Measurements from ENCODE around the gene FOXA3.

DNA sequence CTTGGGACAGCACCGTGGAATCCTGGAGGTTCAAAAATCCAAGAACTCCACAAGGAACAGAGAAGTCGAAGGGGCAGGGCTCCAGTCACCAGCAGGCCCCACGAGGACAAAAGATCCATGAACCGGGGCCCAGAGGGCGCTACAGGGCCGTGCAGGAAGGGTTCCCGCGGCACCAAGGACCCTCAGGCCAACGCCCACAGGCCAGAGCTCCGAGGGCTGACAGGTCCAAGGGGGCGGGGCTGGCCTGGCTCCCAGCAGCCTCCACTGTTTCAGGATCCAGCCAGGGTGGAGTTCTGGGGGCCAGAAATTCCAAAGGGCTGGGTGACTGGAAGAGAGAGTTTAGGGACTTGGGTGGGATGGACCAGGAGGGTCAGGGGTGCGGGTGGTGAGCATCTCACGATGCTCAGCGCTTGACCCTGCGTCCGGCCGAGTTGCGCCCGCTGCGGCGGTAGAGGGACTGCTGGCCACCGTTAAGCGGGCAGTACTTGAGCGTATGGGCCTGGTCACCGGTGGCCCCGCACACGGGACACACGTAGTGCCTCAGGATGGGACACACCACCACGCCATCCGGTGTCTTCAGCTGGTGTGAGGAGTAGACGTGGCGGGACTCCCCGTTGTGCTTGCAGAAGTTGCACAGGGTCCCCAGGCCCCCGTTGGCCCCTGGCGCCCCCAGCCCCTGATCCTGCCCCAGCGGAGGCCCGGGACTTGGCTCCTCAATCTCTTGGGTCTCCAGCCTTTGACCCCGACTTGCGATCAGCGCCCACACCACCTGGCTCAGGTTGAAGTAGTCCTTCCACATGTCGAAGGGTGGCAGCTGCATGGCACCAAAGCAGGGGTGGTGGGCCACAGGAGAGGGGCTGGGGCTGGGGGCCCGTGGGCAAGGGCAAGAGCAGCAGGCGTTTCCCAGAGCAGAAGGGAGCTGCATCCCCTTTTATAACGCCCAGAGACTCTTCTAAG, 50.0 kb downstream of the FOXA3 start, which contains the start of gene NANOS2:
- TF ChIP-seq, protein P1, sequence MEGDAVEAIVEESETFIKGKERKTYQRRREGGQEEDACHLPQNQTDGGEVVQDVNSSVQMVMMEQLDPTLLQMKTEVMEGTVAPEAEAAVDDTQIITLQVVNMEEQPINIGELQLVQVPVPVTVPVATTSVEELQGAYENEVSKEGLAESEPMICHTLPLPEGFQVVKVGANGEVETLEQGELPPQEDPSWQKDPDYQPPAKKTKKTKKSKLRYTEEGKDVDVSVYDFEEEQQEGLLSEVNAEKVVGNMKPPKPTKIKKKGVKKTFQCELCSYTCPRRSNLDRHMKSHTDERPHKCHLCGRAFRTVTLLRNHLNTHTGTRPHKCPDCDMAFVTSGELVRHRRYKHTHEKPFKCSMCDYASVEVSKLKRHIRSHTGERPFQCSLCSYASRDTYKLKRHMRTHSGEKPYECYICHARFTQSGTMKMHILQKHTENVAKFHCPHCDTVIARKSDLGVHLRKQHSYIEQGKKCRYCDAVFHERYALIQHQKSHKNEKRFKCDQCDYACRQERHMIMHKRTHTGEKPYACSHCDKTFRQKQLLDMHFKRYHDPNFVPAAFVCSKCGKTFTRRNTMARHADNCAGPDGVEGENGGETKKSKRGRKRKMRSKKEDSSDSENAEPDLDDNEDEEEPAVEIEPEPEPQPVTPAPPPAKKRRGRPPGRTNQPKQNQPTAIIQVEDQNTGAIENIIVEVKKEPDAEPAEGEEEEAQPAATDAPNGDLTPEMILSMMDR (conservative IDR thresholded peaks at IDR 0.05 in 1 of 2, IDR thresholded peaks at IDR 0.05 in 1 of 2; ENCODE audit: extremely low read depth in 1 of 2, insufficient read depth in 1 of 2, low read depth in 1 of 2, low read length in 2 of 2) = peak in 1 of 2 donors; percentile 12
- no peak for TF ChIP-seq EZH2 (IDR thresholded peaks at IDR 0.05; ENCODE audit: borderline replicate concordance, low read length)

Measured in mammary epithelial cell (primary cell).